Prostate gland (tissue), 2 donors: ENCODE results near the gene CP.

Experiments used
- POLR2A ChIP-seq: fragments of 450-650 bp; IDR thresholded peaks from one replicate; pipeline ENCODE4 v1.6.1; 2016; ENCODE audit warnings: antibody characterized with exemption, mild to moderate bottlenecking
- TF ChIP-seq, protein P1 (sequence below), 4 experiments: fragments of 200-600 bp in 2 of 4; fragments of 450-650 bp in 2 of 4; sonication (generic) in 2 of 4; IDR thresholded peaks; 1 replicate in 3 of 4; 2 replicates in 1 of 4; pipeline ENCODE4 v1.5.1; 2016 to 2019; ENCODE audit warnings: antibody characterized with exemption in 4 of 4, mild to moderate bottlenecking in 2 of 4, moderate library complexity in 2 of 4

DNA sequence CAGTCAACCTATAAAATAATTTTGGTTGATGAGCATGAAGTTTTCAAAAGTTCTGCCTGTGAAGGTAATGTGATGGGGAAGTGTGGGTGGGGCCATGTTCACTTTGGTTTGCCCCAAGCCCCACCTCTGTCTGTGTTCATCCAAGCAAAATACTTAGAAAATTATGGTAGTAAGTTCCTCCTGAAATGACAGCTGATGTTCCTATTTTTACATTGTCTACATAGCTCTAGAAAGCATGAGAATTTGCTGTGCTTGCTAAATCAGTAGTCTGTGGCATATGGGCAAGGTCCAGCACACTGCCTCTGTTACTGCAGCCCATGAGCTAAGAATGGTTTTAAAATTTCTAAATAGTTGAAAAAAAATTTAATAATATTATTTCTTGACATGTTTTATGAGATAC lies 21.9 kb upstream of the CP start:
- no peak for TF ChIP-seq POLR2A
- TF ChIP-seq, protein P1, sequence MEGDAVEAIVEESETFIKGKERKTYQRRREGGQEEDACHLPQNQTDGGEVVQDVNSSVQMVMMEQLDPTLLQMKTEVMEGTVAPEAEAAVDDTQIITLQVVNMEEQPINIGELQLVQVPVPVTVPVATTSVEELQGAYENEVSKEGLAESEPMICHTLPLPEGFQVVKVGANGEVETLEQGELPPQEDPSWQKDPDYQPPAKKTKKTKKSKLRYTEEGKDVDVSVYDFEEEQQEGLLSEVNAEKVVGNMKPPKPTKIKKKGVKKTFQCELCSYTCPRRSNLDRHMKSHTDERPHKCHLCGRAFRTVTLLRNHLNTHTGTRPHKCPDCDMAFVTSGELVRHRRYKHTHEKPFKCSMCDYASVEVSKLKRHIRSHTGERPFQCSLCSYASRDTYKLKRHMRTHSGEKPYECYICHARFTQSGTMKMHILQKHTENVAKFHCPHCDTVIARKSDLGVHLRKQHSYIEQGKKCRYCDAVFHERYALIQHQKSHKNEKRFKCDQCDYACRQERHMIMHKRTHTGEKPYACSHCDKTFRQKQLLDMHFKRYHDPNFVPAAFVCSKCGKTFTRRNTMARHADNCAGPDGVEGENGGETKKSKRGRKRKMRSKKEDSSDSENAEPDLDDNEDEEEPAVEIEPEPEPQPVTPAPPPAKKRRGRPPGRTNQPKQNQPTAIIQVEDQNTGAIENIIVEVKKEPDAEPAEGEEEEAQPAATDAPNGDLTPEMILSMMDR (IDR thresholded peaks at IDR 0.05) = no peak
